Measurements from ENCODE around the gene SMARCD1. TPM values are rescaled to one million over a fixed set of nuclear protein-coding genes. Genes with fewer than 3 reads are reported as not detected.

SMARCD1 gene
- total RNA-seq, 1 donor from 2014 or later = 44.0 TPM

- Histone ChIP-seq H3K36me3 (no peaks in the 10 kb centered on the region), H3K4me3 (no peak overlapping the region), H3K9me3 (no peaks in the 10 kb centered on the region), H3K27me3 (peaks cover 8% of the 10 kb centered on the region), H3K27ac (no peak overlapping the region), H3K4me1 (peaks cover 14% of the 10 kb centered on the region)
- ATAC-seq (no peak), DNase-seq (no peak)
- intact Hi-C loops (cut with DNase I) = loop anchor here (10.0 kb wide), 1 partner anchor 188 kb away; no protein-coding TSS in a partner anchor
- no peak for TF ChIP-seq CTCF (IDR thresholded peaks at IDR 0.05)
Observed at GRCh38 chr12:50052964-50053363, 32.2 kb upstream of the SMARCD1 start.

GRCh38 chr12:50053583-50053982 lies 31.6 kb upstream of the SMARCD1 start:
- Histone ChIP-seq H3K9me3 (no peaks in the 10 kb centered on the region), H3K27me3 (peaks cover 15% of the 10 kb centered on the region), H3K4me1 (peaks cover 14% of the 10 kb centered on the region), H3K4me3 (no peak overlapping the region), H3K27ac (no peak overlapping the region), H3K36me3 (no peaks in the 10 kb centered on the region)
- TF ChIP-seq CTCF (IDR thresholded peaks at IDR 0.05) = no peak
- intact Hi-C loops (cut with DNase I) = loop anchor here (10.0 kb wide), 1 partner anchor 189 kb away; no protein-coding TSS in a partner anchor
- DNase-seq = no peak
- no peak for ATAC-seq

- intact Hi-C loops (cut with DNase I) = loop anchor here (5.0 to 10.0 kb wide), 2 partner anchors 89 to 191 kb away; no protein-coding TSS in a partner anchor
- ATAC-seq (peak; percentile 70), DNase-seq (no peak)
Observed at GRCh38 chr12:50055831-50056638, 29.1 kb upstream of the SMARCD1 start.

GRCh38 chr12:50056639-50056976 lies 28.5 kb upstream of the SMARCD1 start:
- TF ChIP-seq CTCF (IDR thresholded peaks at IDR 0.05) = no peak
- Histone ChIP-seq H3K36me3 (no peaks in the 10 kb centered on the region), H3K4me1 (peaks cover 7% of the 10 kb centered on the region), H3K27me3 (peaks cover 18% of the 10 kb centered on the region), H3K9me3 (no peaks in the 10 kb centered on the region), H3K27ac (no peak overlapping the region), H3K4me3 (peak overlapping the region; percentile 58)
- intact Hi-C loops (cut with DNase I) = loop anchor here (5.0 to 10.0 kb wide), 2 partner anchors 89 to 192 kb away; no protein-coding TSS in a partner anchor
- ATAC-seq (no peak), DNase-seq (no peak)

More at GRCh38 chr12:50055831-50056638, 29.1 kb upstream of the SMARCD1 start:
- no peaks in the 10 kb centered on the region for H3K36me3 ChIP-seq
- H3K4me1 ChIP-seq = peaks cover 7% of the 10 kb centered on the region
- peak; percentile 95 for TF ChIP-seq CTCF (IDR thresholded peaks at IDR 0.05)
- H3K27me3 ChIP-seq = peaks cover 18% of the 10 kb centered on the region
- no peak overlapping the region for H3K4me3 ChIP-seq
- H3K27ac ChIP-seq = no peak overlapping the region
- no peaks in the 10 kb centered on the region for H3K9me3 ChIP-seq

- DNase-seq (peak; percentile 84), ATAC-seq (peak; percentile 69)
- Histone ChIP-seq H3K9me3 (no peaks in the 10 kb centered on the region), H3K27me3 (peaks cover 18% of the 10 kb centered on the region), H3K4me3 (peak within 1 kb of the TSS; percentile 58), H3K36me3 (no peaks in the 10 kb centered on the region), H3K27ac (no peak within 1 kb of the TSS), H3K4me1 (peaks cover 7% of the 10 kb centered on the region)
- TF ChIP-seq CTCF (IDR thresholded peaks at IDR 0.05) = no peak
- intact Hi-C loops (cut with DNase I) = loop anchor here (5.0 to 10.0 kb wide), 2 partner anchors 90 to 192 kb away; no protein-coding TSS in a partner anchor
Observed at GRCh38 chr12:50057000-50057841, 27.9 kb upstream of the SMARCD1 start, which contains the start of gene ASIC1. TSS of gene ASIC1 (plus strand) at chr12:50057596. CDS start at chr12:50058767, 1,171 bp downstream.
